Fibroblast of lung (primary cell): ENCODE measurements around the gene MORC4. TPM values are rescaled to one million over a fixed set of nuclear protein-coding genes. Genes with fewer than 3 reads are reported as not detected.

ENCODE experiments used
- DNase-seq, 2 donors: peaks; one replicate each; pipeline versions ENCODE4 v3.0.0 to v3.0.0-alpha.2; 2010; ENCODE audit warnings: low read depth in 2 of 2
- H2AFZ ChIP-seq: 2 replicates; pipeline ENCODE4 v1.5.1; 2012; ENCODE audit warnings: low read length, control low read depth, inconsistent platforms
- H3K27ac ChIP-seq: 2 replicates; pipeline ENCODE4 v1.5.1; 2011; ENCODE audit warnings: low read length, control low read depth; ENCODE audit not compliant: insufficient read depth
- H3K27me3 ChIP-seq: 2 replicates; pipeline ENCODE4 v1.5.1; 2011; ENCODE audit warnings: mild to moderate bottlenecking, low read length; ENCODE audit not compliant: control insufficient read depth, insufficient read depth
- H3K36me3 ChIP-seq: 2 replicates; pipeline ENCODE4 v1.5.1; 2011; ENCODE audit warnings: low read length; ENCODE audit not compliant: control insufficient read depth, insufficient read depth
- H3K4me1 ChIP-seq: 2 replicates; pipeline ENCODE4 v1.5.1; 2011; ENCODE audit warnings: low read length; ENCODE audit not compliant: control insufficient read depth, insufficient read depth; ENCODE audit errors: extremely low read depth
- H3K4me2 ChIP-seq: 2 replicates; pipeline ENCODE4 v1.5.1; 2011; ENCODE audit warnings: low read length, control low read depth; ENCODE audit not compliant: insufficient read depth; ENCODE audit errors: extremely low read depth
- H3K4me3 ChIP-seq, 4 experiments: fragments of 200-600 bp in 1 of 4; sonication (generic) in 1 of 4; replicated peaks in 1 of 4; 2 replicates each; pipeline ENCODE4 v1.5.1; 2011 to 2016; ENCODE audit warnings: low read length in 4 of 4, low read depth in 3 of 4, mild to moderate bottlenecking in 3 of 4, control low read depth in 2 of 4, inconsistent platforms in 1 of 4, mixed read lengths in 1 of 4; ENCODE audit not compliant: insufficient read depth in 1 of 4; ENCODE audit errors: control extremely low read depth in 1 of 4
- H3K79me2 ChIP-seq: 2 replicates; pipeline ENCODE4 v1.5.1; 2012; ENCODE audit warnings: mild to moderate bottlenecking, low read length, inconsistent platforms; ENCODE audit not compliant: control insufficient read depth, insufficient read depth
- H3K9ac ChIP-seq: 2 replicates; pipeline ENCODE4 v1.5.1; 2011; ENCODE audit warnings: mild to moderate bottlenecking, low read length, control low read depth; ENCODE audit not compliant: insufficient read depth
- H3K9me3 ChIP-seq: 2 replicates; pipeline ENCODE4 v1.5.1; 2012; ENCODE audit warnings: low read depth, low read length; ENCODE audit not compliant: control insufficient read depth, insufficient read depth
- H4K20me1 ChIP-seq: 2 replicates; pipeline ENCODE4 v1.5.1; 2011; ENCODE audit warnings: low read length; ENCODE audit not compliant: control insufficient read depth, insufficient read depth; ENCODE audit errors: extremely low read depth
- EZH2 ChIP-seq: IDR thresholded peaks from 2 replicates; pipeline ENCODE4 v1.5.1; 2012; ENCODE audit warnings: low read length, control low read depth, mild to moderate bottlenecking; ENCODE audit errors: missing control alignments
- polyA plus RNA-seq, 2 donors: library from polyadenylated mRNA; depleted of rRNA in 1 of 2; stranded (reverse) in 1 of 2; unstranded in 1 of 2; fragments of >200 nt; gene quantifications; 2 replicates each; pipeline ENCODE4 v1.2.1, GENCODE V29; 2011 to 2012; ENCODE audit warnings: missing spikeins in 1 of 2
- total RNA-seq: library from RNA; depleted of rRNA; stranded (reverse); fragments of >200 nt; gene quantifications from 2 replicates; pipeline ENCODE4 v1.2.1, GENCODE V29; 2014
- TF ChIP-seq, protein P1 (sequence below), 2 donors: IDR thresholded peaks in 1 of 2; conservative IDR thresholded peaks in 1 of 2; 1 replicate in 1 of 2; 2 replicates in 1 of 2; pipeline ENCODE4 v1.5.1; 2011 to 2012; ENCODE audit warnings: low read length in 2 of 2, control low read depth in 1 of 2, inconsistent platforms in 1 of 2, low read depth in 1 of 2, mild to moderate bottlenecking in 1 of 2

The MORC4 gene
- total and polyA plus RNA-seq, 2 donors (not counting 1 experiment from before 2014, with no cell fraction given), result 27.5 to 44.8 TPM

DNA sequence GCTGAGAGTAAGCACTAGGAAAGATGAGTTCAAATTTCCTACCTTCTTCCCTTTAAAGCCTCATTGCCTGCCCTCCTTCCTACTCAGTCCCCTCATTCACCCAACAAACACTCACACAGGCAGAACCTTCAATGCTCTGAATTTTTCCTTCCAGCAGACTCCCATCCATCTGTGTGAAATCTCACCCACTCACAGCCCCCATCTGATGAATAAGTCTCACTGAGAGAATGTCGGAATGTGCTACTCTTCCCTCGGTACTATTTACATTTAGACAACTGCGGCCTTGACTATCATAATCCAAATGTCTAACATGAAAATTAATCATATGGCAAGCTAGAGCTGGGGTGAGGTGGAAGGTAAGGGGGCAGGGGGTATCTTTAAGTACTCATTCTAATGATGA is 60.4 kb downstream of the MORC4 start:
- Histone ChIP-seq H3K4me2 (no peak overlapping the region), H3K79me2 (no peaks in the 10 kb centered on the region), H3K27ac (no peak overlapping the region), H3K9me3 (no peaks in the 10 kb centered on the region), H3K36me3 (no peaks in the 10 kb centered on the region), H3K27me3 (no peaks in the 10 kb centered on the region), H3K9ac (no peak overlapping the region), H4K20me1 (no peaks in the 10 kb centered on the region), H3K4me3 (no peak overlapping the region), H2AFZ (no peak overlapping the region), H3K4me1 (no peaks in the 10 kb centered on the region)
- no peak for DNase-seq
- TF ChIP-seq, protein P1, sequence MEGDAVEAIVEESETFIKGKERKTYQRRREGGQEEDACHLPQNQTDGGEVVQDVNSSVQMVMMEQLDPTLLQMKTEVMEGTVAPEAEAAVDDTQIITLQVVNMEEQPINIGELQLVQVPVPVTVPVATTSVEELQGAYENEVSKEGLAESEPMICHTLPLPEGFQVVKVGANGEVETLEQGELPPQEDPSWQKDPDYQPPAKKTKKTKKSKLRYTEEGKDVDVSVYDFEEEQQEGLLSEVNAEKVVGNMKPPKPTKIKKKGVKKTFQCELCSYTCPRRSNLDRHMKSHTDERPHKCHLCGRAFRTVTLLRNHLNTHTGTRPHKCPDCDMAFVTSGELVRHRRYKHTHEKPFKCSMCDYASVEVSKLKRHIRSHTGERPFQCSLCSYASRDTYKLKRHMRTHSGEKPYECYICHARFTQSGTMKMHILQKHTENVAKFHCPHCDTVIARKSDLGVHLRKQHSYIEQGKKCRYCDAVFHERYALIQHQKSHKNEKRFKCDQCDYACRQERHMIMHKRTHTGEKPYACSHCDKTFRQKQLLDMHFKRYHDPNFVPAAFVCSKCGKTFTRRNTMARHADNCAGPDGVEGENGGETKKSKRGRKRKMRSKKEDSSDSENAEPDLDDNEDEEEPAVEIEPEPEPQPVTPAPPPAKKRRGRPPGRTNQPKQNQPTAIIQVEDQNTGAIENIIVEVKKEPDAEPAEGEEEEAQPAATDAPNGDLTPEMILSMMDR (conservative IDR thresholded peaks at IDR 0.05 in 1 of 2, IDR thresholded peaks at IDR 0.05 in 1 of 2; ENCODE audit: low read depth in 1 of 2, low read length in 2 of 2), result no peak

- TF ChIP-seq, protein P1 (conservative IDR thresholded peaks at IDR 0.05 in 1 of 2, IDR thresholded peaks at IDR 0.05 in 1 of 2; ENCODE audit: low read depth in 1 of 2, low read length in 2 of 2), result no peak
- no peak for TF ChIP-seq EZH2
Measured at GRCh38 chrX:106936246-106936645, 63.8 kb downstream of the MORC4 start.

GRCh38 chrX:106935175-106935574 is 64.8 kb downstream of the MORC4 start:
- Histone ChIP-seq H3K27me3 (no peaks in the 10 kb centered on the region), H3K9ac (no peak overlapping the region), H3K4me1 (peaks cover 5% of the 10 kb centered on the region), H3K9me3 (no peaks in the 10 kb centered on the region), H3K79me2 (no peaks in the 10 kb centered on the region), H3K36me3 (no peaks in the 10 kb centered on the region), H3K4me2 (no peak overlapping the region), H2AFZ (no peak overlapping the region), H4K20me1 (no peaks in the 10 kb centered on the region), H3K27ac (no peak overlapping the region), H3K4me3 (no peak overlapping the region)
- TF ChIP-seq, protein P1 (conservative IDR thresholded peaks at IDR 0.05 in 1 of 2, IDR thresholded peaks at IDR 0.05 in 1 of 2; ENCODE audit: low read depth in 1 of 2, low read length in 2 of 2), result no peak
- no peak for TF ChIP-seq EZH2
- peak in 1 of 2 donors; percentile 40 for DNase-seq

More at GRCh38 chrX:106936246-106936645, 63.8 kb downstream of the MORC4 start:
- peaks cover 5% of the 10 kb centered on the region for H3K4me1 ChIP-seq
- no peak overlapping the region for H3K4me3 ChIP-seq
- no peaks in the 10 kb centered on the region for H3K27me3 ChIP-seq
- no peaks in the 10 kb centered on the region for H3K79me2 ChIP-seq
- no peak overlapping the region for H2AFZ ChIP-seq
- no peaks in the 10 kb centered on the region for H3K36me3 ChIP-seq
- H3K9ac ChIP-seq, result no peak overlapping the region
- no peak overlapping the region for H3K27ac ChIP-seq
- DNase-seq, result no peak
- H3K9me3 ChIP-seq, result no peaks in the 10 kb centered on the region
- no peak overlapping the region for H3K4me2 ChIP-seq
- H4K20me1 ChIP-seq, result no peaks in the 10 kb centered on the region
